ENCODE measurements around the gene GRB14.

DNA sequence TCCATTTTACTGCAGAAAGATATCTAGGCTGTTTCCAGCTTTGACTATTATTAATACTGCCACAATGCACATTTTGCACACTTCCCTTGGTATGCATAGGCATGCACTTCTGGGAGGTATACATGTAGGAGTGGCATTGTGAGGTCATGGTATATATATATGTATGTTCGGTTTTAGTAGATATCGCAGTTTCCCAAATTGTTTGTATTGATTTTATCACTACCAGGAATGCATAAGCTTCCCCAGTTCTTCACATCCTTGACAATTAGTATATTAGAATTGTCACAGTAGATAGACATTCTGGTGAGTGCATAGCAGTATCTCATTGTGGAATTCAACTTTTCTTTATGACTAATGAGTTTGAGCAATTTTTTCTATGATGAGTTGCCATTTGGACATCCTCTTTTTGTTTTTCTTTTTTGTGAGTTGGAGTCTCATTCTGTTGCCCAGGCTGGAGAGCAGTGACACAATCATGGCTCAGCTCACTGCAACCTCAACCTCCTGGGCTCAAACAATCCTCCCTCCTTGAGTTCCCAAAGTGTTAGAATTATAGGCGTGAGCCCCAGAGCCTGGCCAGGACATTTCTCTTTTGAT, 4.2 kb upstream of the GRB14 start:
- TF ChIP-seq, protein P1, sequence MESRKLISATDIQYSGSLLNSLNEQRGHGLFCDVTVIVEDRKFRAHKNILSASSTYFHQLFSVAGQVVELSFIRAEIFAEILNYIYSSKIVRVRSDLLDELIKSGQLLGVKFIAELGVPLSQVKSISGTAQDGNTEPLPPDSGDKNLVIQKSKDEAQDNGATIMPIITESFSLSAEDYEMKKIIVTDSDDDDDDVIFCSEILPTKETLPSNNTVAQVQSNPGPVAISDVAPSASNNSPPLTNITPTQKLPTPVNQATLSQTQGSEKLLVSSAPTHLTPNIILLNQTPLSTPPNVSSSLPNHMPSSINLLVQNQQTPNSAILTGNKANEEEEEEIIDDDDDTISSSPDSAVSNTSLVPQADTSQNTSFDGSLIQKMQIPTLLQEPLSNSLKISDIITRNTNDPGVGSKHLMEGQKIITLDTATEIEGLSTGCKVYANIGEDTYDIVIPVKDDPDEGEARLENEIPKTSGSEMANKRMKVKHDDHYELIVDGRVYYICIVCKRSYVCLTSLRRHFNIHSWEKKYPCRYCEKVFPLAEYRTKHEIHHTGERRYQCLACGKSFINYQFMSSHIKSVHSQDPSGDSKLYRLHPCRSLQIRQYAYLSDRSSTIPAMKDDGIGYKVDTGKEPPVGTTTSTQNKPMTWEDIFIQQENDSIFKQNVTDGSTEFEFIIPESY (IDR thresholded peaks at IDR 0.05; ENCODE audit: borderline replicate concordance, low read depth) = no peak
- TF ChIP-seq YY1 (IDR thresholded peaks at IDR 0.05; ENCODE audit: low read depth) (no peak), RCOR1 (IDR thresholded peaks at IDR 0.05; ENCODE audit: low read length) (no peak)
- TF ChIP-seq, protein P2, sequence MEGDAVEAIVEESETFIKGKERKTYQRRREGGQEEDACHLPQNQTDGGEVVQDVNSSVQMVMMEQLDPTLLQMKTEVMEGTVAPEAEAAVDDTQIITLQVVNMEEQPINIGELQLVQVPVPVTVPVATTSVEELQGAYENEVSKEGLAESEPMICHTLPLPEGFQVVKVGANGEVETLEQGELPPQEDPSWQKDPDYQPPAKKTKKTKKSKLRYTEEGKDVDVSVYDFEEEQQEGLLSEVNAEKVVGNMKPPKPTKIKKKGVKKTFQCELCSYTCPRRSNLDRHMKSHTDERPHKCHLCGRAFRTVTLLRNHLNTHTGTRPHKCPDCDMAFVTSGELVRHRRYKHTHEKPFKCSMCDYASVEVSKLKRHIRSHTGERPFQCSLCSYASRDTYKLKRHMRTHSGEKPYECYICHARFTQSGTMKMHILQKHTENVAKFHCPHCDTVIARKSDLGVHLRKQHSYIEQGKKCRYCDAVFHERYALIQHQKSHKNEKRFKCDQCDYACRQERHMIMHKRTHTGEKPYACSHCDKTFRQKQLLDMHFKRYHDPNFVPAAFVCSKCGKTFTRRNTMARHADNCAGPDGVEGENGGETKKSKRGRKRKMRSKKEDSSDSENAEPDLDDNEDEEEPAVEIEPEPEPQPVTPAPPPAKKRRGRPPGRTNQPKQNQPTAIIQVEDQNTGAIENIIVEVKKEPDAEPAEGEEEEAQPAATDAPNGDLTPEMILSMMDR (IDR thresholded peaks at IDR 0.05) = no peak
- TF ChIP-seq, protein P3, sequence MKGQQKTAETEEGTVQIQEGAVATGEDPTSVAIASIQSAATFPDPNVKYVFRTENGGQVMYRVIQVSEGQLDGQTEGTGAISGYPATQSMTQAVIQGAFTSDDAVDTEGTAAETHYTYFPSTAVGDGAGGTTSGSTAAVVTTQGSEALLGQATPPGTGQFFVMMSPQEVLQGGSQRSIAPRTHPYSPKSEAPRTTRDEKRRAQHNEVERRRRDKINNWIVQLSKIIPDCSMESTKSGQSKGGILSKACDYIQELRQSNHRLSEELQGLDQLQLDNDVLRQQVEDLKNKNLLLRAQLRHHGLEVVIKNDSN (IDR thresholded peaks at IDR 0.05; ENCODE audit: borderline replicate concordance, low read depth) = no peak

All from SK-N-SH (cell line).